Activated CD8-positive, alpha-beta memory T cell treated with anti-CD3 and anti-CD28 coated beads, Interleukin-2, amount 50 U/mL, for 4 hours (primary cell): ENCODE measurements around the gene KIAA0319L.
A peak's percentile ranks its signal among the peaks of the same experiment; 100 is the strongest.
"Not testable (repeated sequence)": the region's sequence is repeated elsewhere in the genome, so short reads cannot be mapped to it uniquely, and the experiment has no call there.

Experiments used
- DNase-seq: peaks from one replicate; pipeline ENCODE4 v3.0.0-alpha.2; 2020

KIAA0319L gene

GRCh38 chr1:35580949-35581388, 23.8 kb upstream of the KIAA0319L start:
- no peak for DNase-seq

- DNase-seq, result peak; percentile 45
Observed at GRCh38 chr1:35577071-35577998, 20.1 kb upstream of the KIAA0319L start.

DNA sequence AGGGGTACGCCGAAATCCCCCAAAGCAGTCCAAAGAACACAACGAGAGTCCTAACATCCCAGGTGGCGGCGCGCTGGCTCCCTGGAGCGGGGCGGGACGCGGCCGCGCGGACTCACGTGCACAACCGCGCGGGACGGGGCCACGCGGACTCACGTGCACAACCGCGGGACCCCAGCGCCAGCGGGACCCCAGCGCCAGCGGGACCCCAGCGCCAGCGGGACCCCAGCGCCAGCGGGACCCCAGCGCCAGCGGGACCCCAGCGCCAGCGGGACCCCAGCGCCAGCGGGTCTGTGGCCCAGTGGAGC, 19.5 kb upstream of the KIAA0319L start:
- DNase-seq, result not testable (repeated sequence)

GRCh38 chr1:35576061-35576765, 19.0 kb upstream of the KIAA0319L start:
- DNase-seq, result no peak

DNA sequence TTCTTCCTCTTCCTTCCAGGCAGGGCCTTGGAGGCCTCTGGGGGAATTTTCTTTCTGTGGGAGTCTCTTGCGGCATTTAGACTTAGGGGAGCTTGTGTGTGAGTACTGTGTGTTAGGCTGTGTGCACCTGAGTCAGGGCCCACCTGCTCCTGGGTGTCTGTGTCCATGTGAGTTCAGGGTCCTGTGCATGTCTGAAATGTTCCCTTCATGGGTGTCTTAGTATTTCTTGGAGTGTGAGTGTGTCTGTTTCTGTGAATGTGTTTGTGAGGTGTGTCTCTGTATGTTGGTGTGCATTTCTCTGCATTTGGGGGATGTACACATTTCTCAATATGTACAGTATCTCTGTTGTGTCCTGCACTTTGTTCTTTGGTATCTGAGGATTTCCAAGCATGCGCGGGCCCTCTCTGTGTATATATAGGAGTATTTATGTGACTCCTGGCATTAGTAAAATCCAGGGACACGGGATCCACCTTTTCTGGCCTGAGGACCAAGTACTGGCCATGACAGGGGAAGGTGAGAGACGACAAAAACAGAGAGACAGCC, 18.3 kb upstream of the KIAA0319L start:
- DNase-seq, result no peak

- no peak for DNase-seq
Observed at GRCh38 chr1:35574655-35575415, 17.6 kb upstream of the KIAA0319L start.

GRCh38 chr1:35574125-35574654, 17.0 kb upstream of the KIAA0319L start:
- DNase-seq, result no peak

DNA sequence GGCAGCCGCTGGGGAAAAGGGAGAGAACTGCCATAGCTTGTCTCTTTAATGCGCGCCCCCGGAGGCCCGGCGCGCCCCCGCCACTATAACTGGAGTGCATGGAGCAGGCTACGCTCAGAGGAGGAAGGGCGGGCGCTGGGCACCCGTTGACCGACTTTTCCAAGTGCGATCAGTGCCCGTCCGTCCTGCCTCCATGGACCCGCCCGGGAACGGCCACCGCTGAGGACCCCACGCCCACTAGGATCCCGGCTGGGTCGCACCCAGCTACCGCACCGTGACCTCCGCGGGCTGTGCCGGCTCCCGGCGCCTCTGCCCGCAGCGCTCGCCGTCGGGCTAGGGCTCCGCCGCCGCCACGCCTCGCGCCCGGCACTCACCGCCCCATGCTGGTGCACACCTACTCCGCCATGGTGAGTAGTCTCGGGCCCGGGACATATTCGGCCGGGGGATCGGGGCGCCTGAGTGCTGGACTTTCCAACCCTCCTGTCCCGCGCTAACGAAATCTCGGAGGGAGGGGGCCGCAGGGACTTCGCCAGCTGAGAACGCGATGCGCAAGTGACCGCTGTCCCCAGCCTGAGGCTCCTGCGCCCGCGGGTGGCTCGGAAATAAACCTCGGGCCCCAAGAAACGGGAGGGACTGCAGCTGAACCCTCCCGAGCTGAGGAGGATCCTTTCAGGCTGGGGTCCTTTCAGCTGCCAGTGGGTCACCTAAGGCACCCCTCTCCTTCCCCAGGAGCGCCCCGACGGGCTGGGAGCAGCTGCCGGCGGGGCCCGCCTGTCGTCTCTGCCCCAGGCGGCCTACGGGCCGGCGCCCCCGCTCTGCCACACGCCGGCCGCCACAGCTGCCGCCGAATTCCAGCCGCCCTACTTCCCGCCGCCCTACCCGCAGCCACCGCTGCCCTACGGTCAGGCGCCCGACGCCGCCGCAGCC, 16.3 kb upstream of the KIAA0319L start, which contains the start of gene TFAP2E:
Gene TFAP2E, plus strand, starts transcription at position 117 of the 927 bp plus-strand sequence. Its CDS starts 264 bp downstream, at position 381.
- DNase-seq, result no peak

DNA sequence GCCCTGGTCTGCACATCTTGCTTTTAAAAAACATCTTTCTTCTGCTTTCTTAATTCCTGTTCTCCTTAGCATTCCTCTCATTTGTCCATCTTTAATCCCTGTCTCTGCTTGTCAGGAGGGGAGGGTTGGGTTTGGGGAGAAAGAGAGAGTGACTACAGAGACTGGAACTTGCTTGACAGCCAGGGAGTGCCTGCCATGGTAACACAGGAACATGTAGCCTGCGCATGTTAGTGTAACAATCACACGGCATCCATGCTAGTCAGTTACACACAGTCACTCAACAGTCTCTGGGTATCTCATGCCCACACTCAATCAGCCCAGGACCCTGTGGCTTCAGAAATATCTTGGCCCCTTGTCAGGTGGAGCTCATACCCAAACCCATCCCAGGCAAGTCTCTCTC, 15.1 kb upstream of the KIAA0319L start:
- no peak for DNase-seq

DNA sequence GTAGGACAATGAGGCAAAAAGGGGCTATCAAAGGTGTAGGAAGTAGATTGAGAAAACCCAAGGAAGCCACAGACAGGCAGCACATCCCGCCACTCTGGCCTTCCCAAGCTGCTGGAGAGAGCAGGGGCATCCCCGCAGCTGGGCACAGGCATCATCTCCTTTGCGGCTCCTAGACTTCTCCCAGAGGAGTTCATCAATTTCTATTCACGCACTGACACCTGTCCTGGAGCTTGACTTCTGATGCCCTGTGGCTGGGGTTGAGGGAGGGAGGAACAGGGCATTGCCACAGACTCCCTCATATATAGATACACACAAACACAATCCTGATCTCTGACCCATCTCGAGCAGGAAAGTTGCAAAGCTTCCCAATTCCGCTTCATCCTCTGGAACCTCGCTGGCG, 14.1 kb upstream of the KIAA0319L start:
- no peak for DNase-seq

- no peak for DNase-seq
Observed at GRCh38 chr1:35570589-35571137, 13.5 kb upstream of the KIAA0319L start.

DNA sequence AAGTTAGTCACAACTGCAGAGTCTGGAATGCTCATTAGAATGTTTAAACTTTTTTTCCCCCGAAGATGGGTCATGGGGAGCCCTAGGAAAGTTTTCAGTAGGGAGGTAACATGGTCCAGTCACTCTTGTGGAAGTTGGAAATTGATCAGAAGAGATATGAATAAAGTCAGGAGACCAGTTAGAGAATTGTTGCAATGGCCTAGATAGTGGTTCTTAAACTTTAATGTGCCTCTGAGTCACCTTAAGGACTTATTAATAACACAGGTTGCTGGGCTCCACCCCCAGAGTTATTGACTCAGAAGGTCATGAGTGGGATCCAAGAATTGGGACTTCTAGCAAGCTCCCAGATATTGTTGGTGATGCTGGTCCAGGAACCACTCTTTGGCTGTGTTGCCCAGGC, 12.7 kb upstream of the KIAA0319L start:
- no peak for DNase-seq

DNA sequence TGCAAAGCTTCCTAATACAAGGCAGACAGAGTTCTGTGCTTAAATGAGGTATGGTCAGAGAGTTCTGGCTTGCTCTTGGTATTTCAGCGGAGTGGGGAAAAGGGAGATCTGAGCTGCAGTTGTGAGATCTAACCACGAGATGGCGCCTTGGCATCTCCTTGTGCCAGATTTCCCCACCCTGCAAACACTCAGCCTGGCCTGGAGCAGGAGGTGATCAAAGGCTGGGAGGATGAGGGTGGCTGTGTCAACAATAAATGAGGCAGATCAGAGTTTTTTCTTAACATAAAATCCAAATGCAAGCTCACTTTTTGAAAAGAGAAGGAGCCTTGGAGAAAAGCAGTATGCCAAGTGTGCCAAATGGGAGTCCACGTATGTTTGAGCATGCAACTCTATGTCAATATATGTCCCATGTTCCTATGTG, 11.8 kb upstream of the KIAA0319L start:
- DNase-seq, result peak; percentile 63

GRCh38 chr1:35567947-35568558, 10.8 kb upstream of the KIAA0319L start:
- no peak for DNase-seq

GRCh38 chr1:35565742-35566133, 8.5 kb upstream of the KIAA0319L start:
- DNase-seq, result no peak

- DNase-seq, result no peak
Observed at GRCh38 chr1:35564884-35565741, 7.9 kb upstream of the KIAA0319L start.

DNA sequence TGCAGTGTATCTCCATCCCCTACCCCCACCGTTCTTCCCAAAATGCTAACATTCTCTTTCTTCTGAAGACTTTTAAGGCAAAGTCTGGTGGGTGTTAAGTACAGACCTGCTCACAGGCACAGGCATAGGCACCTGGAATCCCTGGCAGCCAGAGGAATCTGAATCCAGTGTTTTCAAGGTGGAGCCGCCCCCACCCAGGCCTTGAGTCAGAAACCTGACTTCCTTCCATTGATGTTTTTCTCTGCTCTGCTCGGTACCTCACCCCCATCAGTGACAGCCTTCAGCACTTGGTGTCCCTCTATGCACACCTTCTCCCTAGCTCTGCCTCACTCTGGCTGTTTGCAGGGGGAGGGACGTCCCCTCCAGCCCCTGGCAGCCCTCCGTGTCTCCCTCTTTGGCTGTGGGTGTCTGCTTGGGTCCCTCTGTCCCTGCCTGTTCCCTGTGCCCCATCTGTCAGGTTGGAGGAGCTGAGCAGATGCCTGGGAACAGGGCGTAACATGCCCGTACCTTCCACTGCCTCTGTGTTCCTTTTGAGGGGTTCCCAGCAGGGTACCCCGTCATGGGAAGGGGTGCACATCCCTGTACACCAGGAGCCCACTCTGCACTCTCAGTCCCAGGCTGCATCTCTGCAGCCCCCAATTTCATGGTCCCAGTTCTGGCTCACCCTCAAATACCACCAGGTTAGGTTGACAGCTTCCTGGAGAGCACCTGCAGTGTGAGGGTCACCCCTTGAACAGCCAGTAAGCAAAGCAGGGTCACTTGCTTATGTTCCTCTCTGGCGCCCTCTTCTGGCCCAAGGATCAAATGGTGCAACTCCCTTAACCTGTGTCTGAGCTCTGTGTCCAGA, 7.1 kb upstream of the KIAA0319L start:
- DNase-seq, result peak; percentile 79

DNA sequence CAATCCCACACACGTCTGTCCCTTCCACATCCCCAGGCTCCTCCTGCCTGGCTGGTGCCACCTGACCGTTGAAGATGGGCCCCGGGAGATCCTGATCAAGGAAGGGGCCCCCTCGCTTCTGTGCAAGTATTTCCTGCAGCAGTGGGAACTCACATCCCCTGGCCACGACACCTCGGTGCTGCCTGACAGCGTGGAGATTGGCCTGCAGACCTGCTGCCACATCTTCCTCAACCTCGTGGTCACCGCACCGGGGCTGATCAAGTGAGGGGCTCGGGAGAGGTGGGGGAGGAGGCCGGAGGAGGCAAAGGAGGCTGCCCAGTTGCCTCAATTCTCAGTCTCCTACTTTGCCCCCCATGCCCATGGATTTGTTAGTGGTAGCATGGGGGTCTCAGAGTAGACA, 6.0 kb upstream of the KIAA0319L start:
- DNase-seq, result no peak
